Gastroesophageal sphincter (tissue), 4 donors: Measurements from ENCODE around the gene OR2T8. TPM values are rescaled to one million over a fixed set of nuclear protein-coding genes. Genes with fewer than 3 reads are reported as not detected.
A peak's percentile ranks its signal among the peaks of the same experiment; 100 is the strongest.

Experiments used
- ATAC-seq: fragments of 150-250 bp; one replicate; pipeline ENCODE4 v1.9.1; 2016; ENCODE audit warnings: mild to moderate bottlenecking, moderate library complexity
- H3K27ac ChIP-seq, 4 donors: fragments of 200-600 bp; sonication (generic) in 3 of 4; 1 replicate in 3 of 4; 2 replicates in 1 of 4; pipeline ENCODE4 v1.5.1; 2016 to 2019
- H3K27me3 ChIP-seq: fragments of 200-600 bp; sonication (generic); one replicate; pipeline ENCODE4 v1.5.1; 2019
- H3K36me3 ChIP-seq, 2 donors: fragments of 200-600 bp; sonication (generic); one replicate each; pipeline ENCODE4 v1.5.1; 2019; ENCODE audit warnings: control low read depth in 1 of 2
- H3K4me1 ChIP-seq, 3 donors: fragments of 200-600 bp; sonication (generic); 1 replicate in 2 of 3; 2 replicates in 1 of 3; pipeline ENCODE4 v1.5.1; 2016 to 2019; ENCODE audit warnings: control low read depth in 2 of 3
- H3K4me3 ChIP-seq, 2 donors: fragments of 200-600 bp; sonication (generic); one replicate each; pipeline ENCODE4 v1.5.1; 2019; ENCODE audit warnings: mild to moderate bottlenecking in 1 of 2, moderate library complexity in 1 of 2
- H3K9me3 ChIP-seq, 3 donors: fragments of 200-600 bp; sonication (generic); one replicate each; pipeline ENCODE4 v1.5.1; 2017 to 2019; ENCODE audit warnings: control low read depth in 2 of 3
- EP300 ChIP-seq: sonication (generic); formaldehyde crosslinking; IDR thresholded peaks from one replicate; pipeline ENCODE4 v1.6.1; 2017; ENCODE audit warnings: antibody characterized with exemption, mild to moderate bottlenecking
- POLR2A ChIP-seq, 2 donors: fragments of 450-650 bp; IDR thresholded peaks; one replicate each; pipeline ENCODE4 v1.6.1; 2017; ENCODE audit warnings: antibody characterized with exemption in 2 of 2, mild to moderate bottlenecking in 2 of 2, moderate library complexity in 1 of 2
- POLR2AphosphoS5 ChIP-seq: sonication (generic); formaldehyde crosslinking; IDR thresholded peaks from one replicate; pipeline ENCODE4 v1.6.1; 2017; ENCODE audit warnings: antibody characterized with exemption
- WGBS, 2 donors: methylation state at CpG; one replicate each; pipeline ENCODE4 v1.1.5; 2018; ENCODE audit warnings: low coverage in 1 of 2; 5-methylcytosine and 5-hydroxymethylcytosine counted together
- total RNA-seq, 4 donors: library from RNA; depleted of rRNA; stranded (reverse); fragments of >200 nt; gene quantifications; one replicate each; pipeline ENCODE4 v1.1.0, GENCODE V29; 2016
- TF ChIP-seq, protein P1 (sequence below), 4 experiments: fragments of 200-600 bp in 2 of 4; fragments of 450-650 bp in 2 of 4; sonication (generic) in 1 of 4; IDR thresholded peaks; one replicate each; pipeline ENCODE4 v1.5.1; 2017 to 2019; ENCODE audit warnings: antibody characterized with exemption in 4 of 4, mild to moderate bottlenecking in 2 of 4, moderate library complexity in 2 of 4

The OR2T8 gene
- total RNA-seq, 4 donors from 2014 or later = not detected

DNA sequence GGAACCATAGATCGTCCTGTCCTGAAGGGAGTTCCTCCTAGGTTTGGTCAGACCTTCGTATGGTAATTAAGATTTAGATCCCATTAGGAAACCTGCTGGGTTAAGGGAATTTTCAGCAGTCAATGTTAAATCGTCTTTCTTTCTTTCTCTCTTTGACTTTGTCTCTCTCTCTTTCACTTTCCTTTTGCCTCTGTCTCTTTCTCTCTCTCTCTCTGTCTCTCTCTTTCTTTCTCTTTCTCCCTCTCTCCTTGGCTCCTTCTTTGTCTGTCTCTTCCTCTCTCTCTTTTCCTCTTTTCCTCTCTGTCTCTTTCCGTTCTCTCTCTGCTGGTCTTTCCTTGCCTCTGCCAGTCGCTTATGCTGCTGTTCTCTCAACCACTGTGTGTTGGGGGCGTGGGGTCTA, 15.9 kb upstream of the OR2T8 start:
- peaks cover 0 to 4% (median 0%) of the 10 kb centered on the region in 3 donors for H3K9me3 ChIP-seq
- no peak overlapping the region for H3K4me3 ChIP-seq
- no peaks in the 10 kb centered on the region for H3K4me1 ChIP-seq
- 81 to 92% methylated on average over 3 to 6 of the region's 6 CpGs for WGBS, 2 donors
- no peak overlapping the region for H3K27ac ChIP-seq
- H3K27me3 ChIP-seq = no peaks in the 10 kb centered on the region
- TF ChIP-seq POLR2AphosphoS5 (no peak), POLR2A (IDR thresholded peaks at IDR 0.05) (no peak), EP300 (no peak)
- TF ChIP-seq, protein P1, sequence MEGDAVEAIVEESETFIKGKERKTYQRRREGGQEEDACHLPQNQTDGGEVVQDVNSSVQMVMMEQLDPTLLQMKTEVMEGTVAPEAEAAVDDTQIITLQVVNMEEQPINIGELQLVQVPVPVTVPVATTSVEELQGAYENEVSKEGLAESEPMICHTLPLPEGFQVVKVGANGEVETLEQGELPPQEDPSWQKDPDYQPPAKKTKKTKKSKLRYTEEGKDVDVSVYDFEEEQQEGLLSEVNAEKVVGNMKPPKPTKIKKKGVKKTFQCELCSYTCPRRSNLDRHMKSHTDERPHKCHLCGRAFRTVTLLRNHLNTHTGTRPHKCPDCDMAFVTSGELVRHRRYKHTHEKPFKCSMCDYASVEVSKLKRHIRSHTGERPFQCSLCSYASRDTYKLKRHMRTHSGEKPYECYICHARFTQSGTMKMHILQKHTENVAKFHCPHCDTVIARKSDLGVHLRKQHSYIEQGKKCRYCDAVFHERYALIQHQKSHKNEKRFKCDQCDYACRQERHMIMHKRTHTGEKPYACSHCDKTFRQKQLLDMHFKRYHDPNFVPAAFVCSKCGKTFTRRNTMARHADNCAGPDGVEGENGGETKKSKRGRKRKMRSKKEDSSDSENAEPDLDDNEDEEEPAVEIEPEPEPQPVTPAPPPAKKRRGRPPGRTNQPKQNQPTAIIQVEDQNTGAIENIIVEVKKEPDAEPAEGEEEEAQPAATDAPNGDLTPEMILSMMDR (IDR thresholded peaks at IDR 0.05) = no peak
- H3K36me3 ChIP-seq = no peaks in the 10 kb centered on the region
- no peak for ATAC-seq

DNA sequence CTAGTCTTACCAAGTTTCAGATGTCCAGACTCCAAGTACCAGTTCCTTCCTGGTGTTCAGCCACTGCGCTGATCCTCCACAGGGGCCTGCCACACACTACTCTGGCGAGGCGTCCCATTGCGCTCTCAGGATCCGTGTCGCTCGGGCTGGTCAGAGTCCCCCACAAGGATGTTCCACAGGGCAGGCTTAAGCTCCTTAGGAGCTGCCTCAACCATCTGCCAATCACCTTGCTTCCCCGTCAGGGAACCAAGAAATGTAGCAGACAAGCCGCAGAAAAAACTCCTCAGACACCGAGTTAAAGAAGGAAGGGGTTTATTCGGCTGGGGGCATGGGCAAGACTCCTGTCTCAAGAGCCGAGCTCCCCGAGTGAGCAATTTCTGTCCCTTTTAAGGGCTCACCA, 14.9 kb upstream of the OR2T8 start:
- Histone ChIP-seq H3K27ac (no peak overlapping the region), H3K9me3 (peaks cover 0 to 4% (median 0%) of the 10 kb centered on the region in 3 donors), H3K27me3 (no peaks in the 10 kb centered on the region), H3K4me3 (no peak overlapping the region), H3K4me1 (no peaks in the 10 kb centered on the region), H3K36me3 (no peaks in the 10 kb centered on the region)
- WGBS, 2 donors = 80% methylated on average over 2 of the region's 13 CpGs; no CpG with 5 or more reads in 1 of the 2 donors
- ATAC-seq = no peak
- TF ChIP-seq, protein P1 (IDR thresholded peaks at IDR 0.05) = no peak
- TF ChIP-seq POLR2AphosphoS5 = no peak
- no peak for TF ChIP-seq POLR2A (IDR thresholded peaks at IDR 0.05)
- no peak for TF ChIP-seq EP300

DNA sequence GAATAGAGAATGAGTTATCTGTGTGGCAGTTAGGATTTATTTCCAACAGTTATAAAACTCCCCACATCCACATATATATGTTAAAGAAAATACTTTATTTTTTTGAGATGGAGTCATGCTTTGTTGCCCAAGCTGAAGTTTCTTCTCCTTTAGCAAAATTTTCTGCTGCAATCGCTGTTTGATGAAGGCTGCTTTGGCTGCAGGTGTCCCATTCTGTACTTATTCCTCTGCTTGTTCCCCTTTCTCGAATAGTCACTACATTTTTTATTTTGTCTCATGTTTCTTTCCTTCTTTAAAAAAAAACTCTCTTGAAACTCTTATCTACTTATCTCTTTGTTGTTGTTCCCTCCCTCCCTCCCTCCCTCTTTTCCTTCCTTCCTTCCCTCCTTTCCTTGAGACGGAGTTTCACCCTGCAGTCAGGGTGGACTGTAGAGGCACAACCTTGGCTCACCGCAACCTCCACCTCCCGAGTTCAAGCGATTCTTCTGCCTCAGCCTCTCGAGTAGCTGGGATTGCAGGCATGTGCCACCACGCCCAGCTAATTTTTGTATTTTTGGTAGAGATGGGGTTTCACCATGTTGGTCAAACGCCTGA, 14.0 kb upstream of the OR2T8 start:
- Histone ChIP-seq H3K4me3 (peak overlapping the region in 1 of 2 donors; percentile 8), H3K36me3 (no peaks in the 10 kb centered on the region), H3K4me1 (no peaks in the 10 kb centered on the region), H3K9me3 (peaks cover 0 to 4% (median 0%) of the 10 kb centered on the region in 3 donors), H3K27ac (no peak overlapping the region), H3K27me3 (no peaks in the 10 kb centered on the region)
- TF ChIP-seq, protein P1 (IDR thresholded peaks at IDR 0.05) = no peak
- TF ChIP-seq POLR2A (IDR thresholded peaks at IDR 0.05) (no peak), EP300 (no peak), POLR2AphosphoS5 (no peak)
- 80 to 85% methylated on average over 6 to 7 of the region's 9 CpGs for WGBS, 2 donors
- no peak for ATAC-seq

- H3K9me3 ChIP-seq = peaks cover 0 to 4% (median 0%) of the 10 kb centered on the region in 3 donors
- TF ChIP-seq EP300 (no peak), POLR2AphosphoS5 (no peak), POLR2A (IDR thresholded peaks at IDR 0.05) (no peak)
- TF ChIP-seq, protein P1 (IDR thresholded peaks at IDR 0.05) = no peak
- no peaks in the 10 kb centered on the region for H3K27me3 ChIP-seq
- WGBS, 2 donors = 42 to 46% methylated on average over 5 to 7 of the region's 7 CpGs
- H3K36me3 ChIP-seq = no peaks in the 10 kb centered on the region
- H3K4me3 ChIP-seq = peak overlapping the region in 1 of 2 donors; percentile 8
- ATAC-seq = no peak
- H3K27ac ChIP-seq = no peak overlapping the region
- H3K4me1 ChIP-seq = no peaks in the 10 kb centered on the region
Measured at GRCh38 chr1:247906504-247907047, 13.5 kb upstream of the OR2T8 start.

- 75 to 78% methylated on average over 4 to 5 of the region's 5 CpGs for whole genome bisulfite sequencing, 2 donors
- TF ChIP-seq EP300 (no peak), POLR2AphosphoS5 (no peak), POLR2A (IDR thresholded peaks at IDR 0.05) (no peak)
- TF ChIP-seq, protein P1 (IDR thresholded peaks at IDR 0.05) = no peak
- Histone ChIP-seq H3K4me3 (no peak overlapping the region), H3K36me3 (no peaks in the 10 kb centered on the region), H3K27ac (no peak overlapping the region), H3K27me3 (no peaks in the 10 kb centered on the region), H3K4me1 (no peaks in the 10 kb centered on the region), H3K9me3 (peaks cover 0 to 4% (median 0%) of the 10 kb centered on the region in 3 donors)
- no peak for ATAC-seq
Measured at GRCh38 chr1:247908766-247909165, 11.3 kb upstream of the OR2T8 start.
